Urinary bladder (tissue), 4 donors: ENCODE measurements around the gene COL5A3. TPM values are rescaled to one million over a fixed set of nuclear protein-coding genes. Genes with fewer than 3 reads are reported as not detected.
"Not testable (repeated sequence)": the region's sequence is repeated elsewhere in the genome, so short reads cannot be mapped to it uniquely, and the experiment has no call there.

ENCODE experiments used
- DNase-seq: peaks from one replicate; pipeline ENCODE4 v3.0.0-alpha.2; 2015; ENCODE audit errors: extremely low spot score
- H3K27ac ChIP-seq: one replicate; pipeline ENCODE4 v1.5.1; 2013; ENCODE audit warnings: low read depth, mild to moderate bottlenecking, moderate library complexity
- H3K36me3 ChIP-seq: one replicate; pipeline ENCODE4 v1.6.1; 2013; ENCODE audit warnings: mild to moderate bottlenecking, moderate library complexity; ENCODE audit not compliant: insufficient read depth
- H3K4me1 ChIP-seq: one replicate; pipeline ENCODE4 v1.6.1; 2013; ENCODE audit warnings: mild to moderate bottlenecking, moderate library complexity; ENCODE audit not compliant: insufficient read depth
- H3K4me3 ChIP-seq: one replicate; pipeline ENCODE4 v1.5.1; 2013; ENCODE audit warnings: low read depth, low read length
- WGBS: extraction: QIAGEN DNeasy Blood & Tissue Kit; methylation state at CpG from one replicate; pipeline ENCODE4 v1.1.7; 2013; 5-methylcytosine and 5-hydroxymethylcytosine counted together
- polyA plus RNA-seq: library from polyadenylated mRNA; stranded (reverse); fragments of 200-250 nt; gene quantifications from one replicate; pipeline ENCODE4 v1.2.3, GENCODE V29; 2013
- total RNA-seq: library from RNA; depleted of rRNA; stranded (reverse); fragments of >200 nt; gene quantifications from one replicate; pipeline ENCODE4 v1.2.3, GENCODE V29; 2014
- donor health status: healthy with polysubstance abuse.
- donor health status: healthy.

Gene COL5A3
- 19.6 TPM for total RNA-seq
- polyA plus RNA-seq: 18.3 TPM

- peak within 1 kb of the TSS; percentile 32 for H3K4me3 ChIP-seq
- no peaks in the 10 kb centered on the region for H3K36me3 ChIP-seq
- WGBS: under 1% methylated on average over 38 of the region's 38 CpGs
- no peaks in the 10 kb centered on the region for H3K4me1 ChIP-seq
- no peak for DNase-seq
- no peak within 1 kb of the TSS for H3K27ac ChIP-seq
These were observed at the start of gene COL5A3 for GRCh38 chr19:10010247-10010691. Gene COL5A3 (minus strand): TSS chr19:10010504. CDS start chr19:10010385, 119 bp downstream.

- no peak overlapping the region for H3K27ac ChIP-seq
- H3K36me3 ChIP-seq: no peaks in the 10 kb centered on the region
- no peaks in the 10 kb centered on the region for H3K4me1 ChIP-seq
- DNase-seq: no peak
- 78% methylated on average over 21 of the region's 21 CpGs for WGBS
- no peak overlapping the region for H3K4me3 ChIP-seq
These were observed 42.5 kb upstream of the COL5A3 start for GRCh38 chr19:10052602-10053360.

GRCh38 chr19:10049626-10050025 lies 39.3 kb upstream of the COL5A3 start:
- Histone ChIP-seq H3K4me3 (no peak overlapping the region), H3K36me3 (no peaks in the 10 kb centered on the region), H3K27ac (no peak overlapping the region), H3K4me1 (no peaks in the 10 kb centered on the region)
- DNase-seq: no peak
- WGBS: 75% methylated on average over 2 of the region's 2 CpGs

- WGBS: 55% methylated on average over 1 of the region's 1 CpG
- H3K27ac ChIP-seq: no peak overlapping the region
- DNase-seq: no peak
- H3K4me3 ChIP-seq: no peak overlapping the region
- no peaks in the 10 kb centered on the region for H3K4me1 ChIP-seq
- H3K36me3 ChIP-seq: no peaks in the 10 kb centered on the region
These were observed 35.1 kb upstream of the COL5A3 start for GRCh38 chr19:10045371-10045770.

- Histone ChIP-seq H3K4me3 (no peak overlapping the region), H3K4me1 (no peaks in the 10 kb centered on the region), H3K27ac (no peak overlapping the region), H3K36me3 (no peaks in the 10 kb centered on the region)
- 80% methylated on average over 1 of the region's 1 CpG for WGBS
- DNase-seq: no peak
These were observed 34.1 kb upstream of the COL5A3 start for GRCh38 chr19:10044390-10044789.

GRCh38 chr19:10043286-10043927 lies 33.1 kb upstream of the COL5A3 start:
- no peak for DNase-seq
- H3K4me3 ChIP-seq: no peak overlapping the region
- WGBS: 75% methylated on average over 4 of the region's 4 CpGs
- H3K4me1 ChIP-seq: no peaks in the 10 kb centered on the region
- no peak overlapping the region for H3K27ac ChIP-seq
- H3K36me3 ChIP-seq: no peaks in the 10 kb centered on the region

- Histone ChIP-seq H3K4me3 (no peak overlapping the region), H3K36me3 (no peaks in the 10 kb centered on the region), H3K27ac (no peak overlapping the region), H3K4me1 (no peaks in the 10 kb centered on the region)
- DNase-seq: no peak
- 57% methylated on average over 5 of the region's 5 CpGs for WGBS
These were observed 27.5 kb upstream of the COL5A3 start for GRCh38 chr19:10037809-10038208.

- 60% methylated on average over 4 of the region's 4 CpGs for WGBS
- Histone ChIP-seq H3K4me1 (no peaks in the 10 kb centered on the region), H3K4me3 (no peak overlapping the region), H3K36me3 (no peaks in the 10 kb centered on the region), H3K27ac (no peak overlapping the region)
- no peak for DNase-seq
These were observed 27.1 kb upstream of the COL5A3 start for GRCh38 chr19:10037367-10037766.

GRCh38 chr19:10036601-10037071 lies 26.3 kb upstream of the COL5A3 start:
- H3K27ac ChIP-seq: no peak overlapping the region
- no peaks in the 10 kb centered on the region for H3K36me3 ChIP-seq
- WGBS: 76% methylated on average over 5 of the region's 5 CpGs
- H3K4me3 ChIP-seq: no peak overlapping the region
- no peak for DNase-seq
- H3K4me1 ChIP-seq: no peaks in the 10 kb centered on the region

- Histone ChIP-seq H3K4me3 (no peak overlapping the region), H3K4me1 (no peaks in the 10 kb centered on the region), H3K36me3 (no peaks in the 10 kb centered on the region), H3K27ac (no peak overlapping the region)
- WGBS: 59% methylated on average over 8 of the region's 8 CpGs
- DNase-seq: no peak
These were observed 23.3 kb upstream of the COL5A3 start for GRCh38 chr19:10033614-10034013.

GRCh38 chr19:10027158-10027997 lies 17.1 kb upstream of the COL5A3 start:
- Histone ChIP-seq H3K27ac (no peak overlapping the region), H3K4me1 (no peaks in the 10 kb centered on the region), H3K4me3 (no peak overlapping the region), H3K36me3 (no peaks in the 10 kb centered on the region)
- DNase-seq: peak; percentile 59
- 6% methylated on average over 29 of the region's 29 CpGs for WGBS

- no peak for DNase-seq
- H3K4me1 ChIP-seq: no peaks in the 10 kb centered on the region
- no peaks in the 10 kb centered on the region for H3K36me3 ChIP-seq
- no peak overlapping the region for H3K4me3 ChIP-seq
- no peak overlapping the region for H3K27ac ChIP-seq
- 89% methylated on average over 3 of the region's 3 CpGs for WGBS
These were observed 16.4 kb upstream of the COL5A3 start for GRCh38 chr19:10026744-10027143.

GRCh38 chr19:10023096-10023495 lies 12.8 kb upstream of the COL5A3 start:
- not testable (repeated sequence) for H3K4me3 ChIP-seq, H3K4me1 ChIP-seq, H3K36me3 ChIP-seq, H3K27ac ChIP-seq, DNase-seq
- 80% methylated on average over 5 of the region's 5 CpGs for WGBS
